Measurements from ENCODE around the gene ZSWIM6. TPM values are rescaled to one million over a fixed set of nuclear protein-coding genes. Genes with fewer than 3 reads are reported as not detected.
A peak's percentile ranks its signal among the peaks of the same experiment; 100 is the strongest.

The ZSWIM6 gene
- total and polyA plus RNA-seq, 4 donors, result 5.9 to 21.6 (median 13.3) TPM

- no peaks in the 10 kb centered on the region for H3K27me3 ChIP-seq (ENCODE audit: control insufficient read depth in 3 of 3, insufficient read depth in 3 of 3, low read length in 2 of 3)
- WGBS, 2 donors, result 74 to 79% methylated on average over 6 of the region's 6 CpGs
- DNase-seq (peak in 2 of 3 donors; percentile 45 to 56), ATAC-seq (ENCODE audit: insufficient read depth, low FRiP score) (no peak)
- peaks cover 5 to 33% (median 19%) of the 10 kb centered on the region in 5 donors for H3K4me1 ChIP-seq (ENCODE audit: control insufficient read depth in 5 of 5, insufficient read depth in 5 of 5, low read length in 5 of 5)
- no peaks in the 10 kb centered on the region for H3K36me3 ChIP-seq (ENCODE audit: control insufficient read depth in 4 of 4, insufficient read depth in 4 of 4, low read length in 4 of 4)
- no peaks in the 10 kb centered on the region for H3K9me3 ChIP-seq (ENCODE audit: control insufficient read depth in 4 of 4, insufficient read depth in 3 of 4, low read length in 3 of 4)
- peak overlapping the region in 1 of 2 donors; percentile 44 for H3K9ac ChIP-seq (ENCODE audit: insufficient read depth in 1 of 2, low read length in 2 of 2)
- H3K27ac ChIP-seq (ENCODE audit: low read depth in 1 of 2, low read length in 1 of 2), result no peak overlapping the region
- TF ChIP-seq CTCF (IDR thresholded peaks at IDR 0.05; ENCODE audit: control extremely low read depth, extremely low read depth), result no peak
- no peak overlapping the region for H3K4me3 ChIP-seq
Observed at GRCh38 chr5:61327760-61328753, 4.0 kb upstream of the ZSWIM6 start.

GRCh38 chr5:61328791-61329549 lies 3.1 kb upstream of the ZSWIM6 start:
- ATAC-seq (ENCODE audit: insufficient read depth, low FRiP score) (no peak), DNase-seq (peak in 1 of 3 donors; percentile 38)
- Histone ChIP-seq H3K9ac (ENCODE audit: insufficient read depth in 1 of 2, low read length in 2 of 2) (peak overlapping the region in 1 of 2 donors; percentile 70), H3K36me3 (ENCODE audit: control insufficient read depth in 4 of 4, insufficient read depth in 4 of 4, low read length in 4 of 4) (no peaks in the 10 kb centered on the region), H3K4me3 (no peak overlapping the region), H3K27me3 (ENCODE audit: control insufficient read depth in 3 of 3, insufficient read depth in 3 of 3, low read length in 2 of 3) (no peaks in the 10 kb centered on the region), H3K4me1 (ENCODE audit: control insufficient read depth in 5 of 5, insufficient read depth in 5 of 5, low read length in 5 of 5) (peaks cover 3 to 24% (median 15%) of the 10 kb centered on the region in 5 donors), H3K9me3 (ENCODE audit: control insufficient read depth in 4 of 4, insufficient read depth in 3 of 4, low read length in 3 of 4) (no peaks in the 10 kb centered on the region), H3K27ac (ENCODE audit: low read depth in 1 of 2, low read length in 1 of 2) (no peak overlapping the region)
- no peak for TF ChIP-seq CTCF (IDR thresholded peaks at IDR 0.05; ENCODE audit: control extremely low read depth, extremely low read depth)
- 73 to 79% methylated on average over 7 of the region's 7 CpGs for WGBS, 2 donors

- H3K4me1 ChIP-seq (ENCODE audit: control insufficient read depth in 5 of 5, insufficient read depth in 5 of 5, low read length in 5 of 5), result peaks cover 3 to 25% (median 15%) of the 10 kb centered on the region in 5 donors
- ATAC-seq (ENCODE audit: insufficient read depth, low FRiP score) (no peak), DNase-seq (peak; percentile 48 to 73 (median 69))
- H3K36me3 ChIP-seq (ENCODE audit: control insufficient read depth in 4 of 4, insufficient read depth in 4 of 4, low read length in 4 of 4), result no peaks in the 10 kb centered on the region
- H3K4me3 ChIP-seq, result no peak overlapping the region
- 56 to 70% methylated on average over 10 of the region's 10 CpGs for WGBS, 2 donors
- H3K9me3 ChIP-seq (ENCODE audit: control insufficient read depth in 4 of 4, insufficient read depth in 3 of 4, low read length in 3 of 4), result no peaks in the 10 kb centered on the region
- H3K9ac ChIP-seq (ENCODE audit: insufficient read depth in 1 of 2, low read length in 2 of 2), result peak overlapping the region in 1 of 2 donors; percentile 70
- H3K27ac ChIP-seq (ENCODE audit: low read depth in 1 of 2, low read length in 1 of 2), result peak overlapping the region in 1 of 2 donors; percentile 53
- H3K27me3 ChIP-seq (ENCODE audit: control insufficient read depth in 3 of 3, insufficient read depth in 3 of 3, low read length in 2 of 3), result no peaks in the 10 kb centered on the region
- TF ChIP-seq CTCF (IDR thresholded peaks at IDR 0.05; ENCODE audit: control extremely low read depth, extremely low read depth), result no peak
Observed at GRCh38 chr5:61329550-61330128, 2.4 kb upstream of the ZSWIM6 start.

All from lung (tissue), 12 donors.